Esophagus squamous epithelium (tissue), 5 donors: ENCODE measurements around the gene RMDN2. TPM values are rescaled to one million over a fixed set of nuclear protein-coding genes. Genes with fewer than 3 reads are reported as not detected.

ENCODE experiments used
- DNase-seq: peaks from one replicate; lab custom pipeline; 2025; lab: John Stamatoyannopoulos, UW
- H3K27ac ChIP-seq, 4 donors: fragments of 200-600 bp; sonication (generic); one replicate each; pipeline ENCODE4 v1.5.1; 2016 to 2019; ENCODE audit warnings: mild to moderate bottlenecking in 1 of 4
- H3K27me3 ChIP-seq, 4 donors: fragments of 200-600 bp; sonication (generic); 1 replicate in 3 of 4; 2 replicates in 1 of 4; pipeline versions ENCODE4 v1.5.1 to v1.6.0; 2017 to 2021; ENCODE audit warnings: antibody characterized with exemption in 1 of 4
- H3K36me3 ChIP-seq, 3 donors: fragments of 200-600 bp; sonication (generic); one replicate each; pipeline ENCODE4 v1.5.1; 2016 to 2019
- H3K4me1 ChIP-seq, 3 donors: fragments of 200-600 bp; sonication (generic); one replicate each; pipeline ENCODE4 v1.5.1; 2017 to 2019
- H3K4me3 ChIP-seq, 4 donors: fragments of 200-600 bp; sonication (generic); 1 replicate in 3 of 4; 2 replicates in 1 of 4; pipeline ENCODE4 v1.5.1; 2016 to 2019; ENCODE audit warnings: mild to moderate bottlenecking in 2 of 4, moderate library complexity in 1 of 4
- H3K9me3 ChIP-seq, 3 donors: fragments of 200-600 bp; sonication (generic); one replicate each; pipeline ENCODE4 v1.5.1; 2016 to 2019
- CTCF ChIP-seq, 6 experiments: fragments of 450-650 bp in 4 of 6; fragments of 200-600 bp in 2 of 6; sonication (generic) in 2 of 6; IDR thresholded peaks; one replicate each; pipeline ENCODE4 v1.5.1; 2016 to 2019; ENCODE audit warnings: antibody characterized with exemption in 6 of 6, mild to moderate bottlenecking in 4 of 6, moderate library complexity in 4 of 6
- POLR2A ChIP-seq, 4 donors: fragments of 450-650 bp; IDR thresholded peaks; one replicate each; pipeline ENCODE4 v1.6.1; 2017; ENCODE audit warnings: antibody characterized with exemption in 4 of 4, mild to moderate bottlenecking in 4 of 4, moderate library complexity in 3 of 4
- WGBS, 2 donors: methylation state at CpG; one replicate each; pipeline ENCODE4 v1.1.5; 2018; 5-methylcytosine and 5-hydroxymethylcytosine counted together
- intact Hi-C: fragments of 100-400 bp; cut with DNase I; formaldehyde crosslinking; loops from one replicate; pipeline ENCODE4 v1.15.0; 2022
- total RNA-seq, 4 donors: library from RNA; depleted of rRNA; stranded (reverse); fragments of >200 nt; gene quantifications; one replicate each; pipeline ENCODE4 v1.1.0, GENCODE V29; 2016
- donor health status: DM: yes; HTN: yes; CAD: no.

RMDN2 gene
- total RNA-seq, 4 donors from 2014 or later: 3.4 to 7.8 (median 4.7) TPM

GRCh38 chr2:37892436-37893114 is 32.5 kb upstream of the RMDN2 start:
- DNase-seq: no peak
- WGBS, 2 donors: 36 to 39% methylated on average over 7 of the region's 7 CpGs
- Histone ChIP-seq H3K27ac (no peak overlapping the region), H3K4me3 (no peak overlapping the region), H3K9me3 (no peaks in the 10 kb centered on the region), H3K36me3 (no peaks in the 10 kb centered on the region), H3K27me3 (no peaks in the 10 kb centered on the region), H3K4me1 (peaks cover 0 to 24% (median 0%) of the 10 kb centered on the region in 3 donors)
- TF ChIP-seq POLR2A (IDR thresholded peaks at IDR 0.05): no peak
- intact Hi-C loops: no loop called here

DNA sequence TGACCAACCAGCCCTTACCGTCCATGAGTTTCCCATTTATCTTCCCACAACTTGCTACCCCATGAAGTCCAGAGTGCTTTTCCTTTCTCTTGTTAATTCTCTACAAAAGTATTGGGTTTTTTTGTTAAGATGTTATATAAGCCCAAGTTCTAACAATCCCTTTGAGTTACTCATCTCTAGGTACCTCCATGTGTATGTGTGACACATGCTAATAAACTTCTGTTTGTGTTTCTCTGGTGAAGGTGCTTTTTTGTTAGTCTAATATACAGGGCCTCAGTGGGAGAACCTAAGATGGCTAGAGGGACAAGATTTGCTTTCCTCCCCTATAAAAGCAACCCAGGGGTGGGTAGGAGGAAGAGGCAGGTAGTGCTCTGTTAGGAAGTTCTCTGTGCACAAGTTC is 31.8 kb upstream of the RMDN2 start:
- H3K27me3 ChIP-seq: no peaks in the 10 kb centered on the region
- TF ChIP-seq POLR2A (IDR thresholded peaks at IDR 0.05): no peak
- no peak for TF ChIP-seq CTCF (IDR thresholded peaks at IDR 0.05)
- DNase-seq: no peak
- H3K9me3 ChIP-seq: no peaks in the 10 kb centered on the region
- H3K4me3 ChIP-seq: no peak overlapping the region
- intact Hi-C loops: no loop called here
- H3K4me1 ChIP-seq: peaks cover 0 to 24% (median 0%) of the 10 kb centered on the region in 3 donors
- WGBS, 2 donors: 84 to 90% methylated on average over 1 of the region's 1 CpG
- no peak overlapping the region for H3K27ac ChIP-seq
- H3K36me3 ChIP-seq: no peaks in the 10 kb centered on the region

GRCh38 chr2:37894047-37894446 is 31.0 kb upstream of the RMDN2 start:
- Histone ChIP-seq H3K36me3 (no peaks in the 10 kb centered on the region), H3K27ac (no peak overlapping the region), H3K4me3 (no peak overlapping the region), H3K9me3 (no peaks in the 10 kb centered on the region), H3K27me3 (no peaks in the 10 kb centered on the region), H3K4me1 (peaks cover 0 to 24% (median 0%) of the 10 kb centered on the region in 3 donors)
- TF ChIP-seq POLR2A (IDR thresholded peaks at IDR 0.05) (no peak), CTCF (IDR thresholded peaks at IDR 0.05) (no peak)
- 88 to 90% methylated on average over 7 of the region's 7 CpGs for WGBS, 2 donors
- intact Hi-C loops: no loop called here
- no peak for DNase-seq

- Histone ChIP-seq H3K4me1 (peaks cover 0 to 24% (median 0%) of the 10 kb centered on the region in 3 donors), H3K27me3 (no peaks in the 10 kb centered on the region), H3K27ac (no peak overlapping the region), H3K4me3 (no peak overlapping the region), H3K9me3 (no peaks in the 10 kb centered on the region), H3K36me3 (no peaks in the 10 kb centered on the region)
- WGBS, 2 donors: 45 to 47% methylated on average over 4 of the region's 4 CpGs
- DNase-seq: no peak
- TF ChIP-seq POLR2A (IDR thresholded peaks at IDR 0.05) (no peak), CTCF (IDR thresholded peaks at IDR 0.05) (no peak)
- intact Hi-C loops: no loop called here
Measured at GRCh38 chr2:37894601-37895000, 30.5 kb upstream of the RMDN2 start.

DNA sequence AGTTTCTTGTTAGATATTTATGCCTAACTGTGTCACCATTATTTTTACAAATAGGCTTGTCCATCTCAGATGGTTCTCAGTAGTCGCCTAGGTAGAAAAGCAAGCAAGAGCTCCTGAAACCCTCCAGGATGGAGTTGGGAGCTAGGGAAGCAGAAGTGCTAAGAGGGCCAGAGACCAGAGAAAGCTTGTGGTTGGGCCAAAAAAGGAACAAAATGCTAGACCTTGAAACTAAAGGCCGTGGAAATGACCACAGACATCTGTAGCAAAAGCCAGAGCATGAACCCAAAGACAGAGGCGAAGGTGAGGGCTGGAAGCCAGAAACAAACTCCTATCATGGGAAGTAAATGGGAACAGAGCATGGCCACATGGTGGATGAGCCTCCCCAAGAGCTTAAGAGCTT is 29.9 kb upstream of the RMDN2 start:
- Histone ChIP-seq H3K4me1 (peaks cover 0 to 24% (median 0%) of the 10 kb centered on the region in 3 donors), H3K4me3 (no peak overlapping the region), H3K27me3 (no peaks in the 10 kb centered on the region), H3K9me3 (no peaks in the 10 kb centered on the region), H3K36me3 (no peaks in the 10 kb centered on the region), H3K27ac (no peak overlapping the region)
- no peak for DNase-seq
- intact Hi-C loops: no loop called here
- TF ChIP-seq POLR2A (IDR thresholded peaks at IDR 0.05): no peak
- TF ChIP-seq CTCF (IDR thresholded peaks at IDR 0.05): no peak
- 67 to 73% methylated on average over 3 of the region's 3 CpGs for WGBS, 2 donors
